ENCODE measurements around the gene NOVA1.

NOVA1 gene

DNA sequence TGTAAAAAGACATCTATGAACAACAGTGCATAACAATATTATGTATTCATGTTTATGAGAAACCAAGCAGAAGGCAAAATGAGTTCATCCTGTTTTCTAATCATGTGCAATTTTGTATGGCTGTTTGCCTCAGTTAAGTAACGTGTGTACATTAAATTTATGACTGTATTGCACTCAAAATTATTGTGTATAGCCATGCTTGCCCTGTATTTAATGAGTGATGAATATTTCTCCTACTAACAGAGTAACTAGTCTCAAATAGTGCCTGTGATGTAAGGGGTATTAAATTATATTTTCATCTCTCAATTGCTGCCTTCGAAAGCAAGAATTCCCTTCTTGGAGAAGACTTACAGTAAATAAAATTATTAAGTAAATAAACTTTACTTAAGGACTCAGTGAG is 154.2 kb downstream of the NOVA1 start:
- FAIRE-seq: no peak

DNA sequence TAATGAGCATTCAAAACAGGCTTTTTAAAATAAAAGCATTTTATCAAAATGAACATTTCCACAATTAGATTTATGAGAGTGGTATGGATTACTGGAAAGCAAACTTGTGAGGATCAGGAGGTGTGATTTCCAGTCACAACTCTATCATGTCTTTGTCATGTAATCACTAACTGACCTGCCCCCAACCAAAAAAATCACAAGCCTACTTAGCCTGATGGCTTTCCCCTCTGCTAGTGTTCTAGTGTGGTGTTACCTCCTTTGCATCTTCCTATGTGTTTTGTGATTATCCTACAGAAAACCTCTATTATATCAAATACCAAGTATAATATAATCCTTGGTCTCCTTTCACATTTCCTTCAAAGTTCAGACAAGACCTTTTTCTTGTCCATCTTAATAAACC is 168.6 kb downstream of the NOVA1 start:
- FAIRE-seq: no peak

DNA sequence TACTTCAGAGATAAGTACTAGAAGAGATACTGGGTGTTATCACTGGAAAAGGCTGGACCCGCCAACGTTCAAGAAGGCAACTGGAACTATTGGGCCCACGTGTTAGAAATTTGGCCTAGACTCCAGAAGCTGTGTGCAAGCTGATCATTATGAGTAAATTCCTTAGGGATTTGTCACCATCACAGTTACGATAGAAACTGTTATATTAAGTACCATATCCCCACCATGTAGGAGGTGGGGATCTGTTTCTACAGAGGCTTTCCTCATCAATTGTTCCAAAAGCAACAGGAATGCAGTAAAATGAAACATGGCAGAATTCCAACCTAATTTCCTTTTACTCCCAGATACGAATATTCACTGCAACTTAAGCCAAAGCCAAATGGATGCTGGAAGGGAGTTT is 170.7 kb downstream of the NOVA1 start:
- FAIRE-seq: no peak

DNA sequence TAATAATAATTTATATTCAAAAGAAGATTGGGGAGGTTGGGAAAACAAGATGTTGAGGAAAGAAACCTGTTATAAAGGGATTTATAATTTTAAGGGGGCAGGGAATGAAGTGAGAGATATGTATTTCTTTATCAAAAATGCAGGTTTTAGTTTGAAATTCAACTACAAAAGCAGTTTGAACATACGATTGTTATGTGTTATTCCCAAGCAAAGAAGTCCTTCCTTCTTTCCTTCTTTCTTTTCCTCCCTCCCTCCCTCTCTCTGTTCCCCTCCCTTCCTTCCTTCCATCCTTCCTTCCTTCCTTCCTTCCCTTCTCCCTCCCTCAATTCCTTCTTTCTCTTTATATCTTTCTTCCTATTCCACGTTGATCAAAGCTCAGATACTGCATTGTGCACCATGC is 173.3 kb downstream of the NOVA1 start:
- no peak for FAIRE-seq

DNA sequence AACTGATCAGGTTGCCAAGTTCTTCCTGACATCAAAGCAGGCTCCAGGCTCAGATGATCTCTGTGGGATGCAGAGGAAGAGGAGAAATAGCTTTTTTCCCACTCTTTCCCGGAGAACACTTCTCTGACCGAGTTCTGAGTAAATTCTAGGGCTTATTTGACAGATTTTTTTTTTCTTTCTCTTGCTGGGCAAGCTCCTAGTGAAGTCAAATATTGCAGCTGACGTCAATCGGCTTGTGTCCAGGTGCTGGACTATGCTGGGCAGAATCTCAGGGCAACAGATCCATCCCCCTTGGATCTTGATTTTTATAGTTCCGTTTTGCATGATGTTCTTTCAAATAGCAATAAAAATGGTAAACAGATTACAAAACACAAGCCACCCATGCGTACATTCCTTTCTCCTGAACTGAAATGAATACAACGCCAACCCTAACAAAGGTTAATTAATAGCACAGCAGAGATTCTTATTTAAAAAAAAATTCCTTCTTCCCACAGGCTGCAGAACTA is 182.2 kb downstream of the NOVA1 start:
- FAIRE-seq: no peak

DNA sequence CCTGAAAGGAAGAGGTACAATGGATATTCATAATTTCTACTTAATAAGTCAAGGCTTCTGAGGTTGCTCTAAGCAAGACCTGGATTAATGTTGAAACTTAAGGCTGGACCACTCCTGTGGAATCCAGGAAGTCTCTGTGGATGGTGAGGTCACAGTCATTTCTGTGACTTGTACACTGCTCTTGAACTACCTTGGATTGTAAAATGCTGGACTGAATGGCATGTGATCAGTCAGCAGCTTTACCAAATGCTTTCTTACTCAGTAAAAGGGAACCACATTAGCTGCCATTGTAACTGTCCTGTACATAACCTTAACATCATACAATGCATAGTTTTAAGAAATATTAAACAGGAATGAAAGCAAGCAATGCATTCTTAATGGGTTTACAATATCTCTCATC is 182.9 kb downstream of the NOVA1 start:
- no peak for FAIRE-seq

DNA sequence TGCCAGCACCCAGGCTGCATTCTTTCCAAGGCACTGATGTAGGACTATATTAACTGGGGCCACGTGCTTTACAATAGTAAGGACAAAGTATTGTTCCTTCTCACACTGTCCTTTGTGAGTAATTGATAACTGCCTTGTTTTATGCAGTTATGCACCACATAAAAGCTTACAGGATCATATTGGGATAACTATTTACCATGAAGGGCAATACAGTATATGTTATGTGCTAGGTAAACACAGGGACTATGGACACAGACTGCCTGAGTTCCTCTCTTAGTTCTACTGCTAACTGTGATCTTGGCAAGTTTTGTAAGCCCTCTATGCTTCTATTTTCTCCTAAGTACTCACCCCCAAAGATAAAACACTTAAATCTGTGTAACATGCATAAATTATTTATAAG is 183.7 kb downstream of the NOVA1 start:
- no peak for FAIRE-seq

DNA sequence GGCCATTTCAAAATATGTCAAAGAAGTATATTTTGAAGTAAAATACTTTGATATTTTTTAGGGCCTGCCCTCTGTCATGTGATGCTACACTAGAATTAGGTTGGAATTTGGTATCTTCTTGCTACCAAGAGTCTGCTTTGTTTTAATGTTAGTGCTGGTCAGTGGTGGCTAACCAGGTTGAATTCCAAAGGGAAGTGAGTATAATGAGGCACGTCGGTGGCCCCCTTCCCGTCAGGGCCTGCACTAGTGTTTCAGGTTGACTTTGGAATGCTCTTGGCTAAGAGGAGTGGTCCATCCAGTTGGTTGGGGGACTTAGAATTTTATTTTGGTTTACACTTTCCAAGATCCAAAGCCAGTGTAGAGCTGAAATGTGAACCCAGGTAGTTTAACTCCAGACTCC is 185.4 kb downstream of the NOVA1 start:
- no peak for FAIRE-seq

DNA sequence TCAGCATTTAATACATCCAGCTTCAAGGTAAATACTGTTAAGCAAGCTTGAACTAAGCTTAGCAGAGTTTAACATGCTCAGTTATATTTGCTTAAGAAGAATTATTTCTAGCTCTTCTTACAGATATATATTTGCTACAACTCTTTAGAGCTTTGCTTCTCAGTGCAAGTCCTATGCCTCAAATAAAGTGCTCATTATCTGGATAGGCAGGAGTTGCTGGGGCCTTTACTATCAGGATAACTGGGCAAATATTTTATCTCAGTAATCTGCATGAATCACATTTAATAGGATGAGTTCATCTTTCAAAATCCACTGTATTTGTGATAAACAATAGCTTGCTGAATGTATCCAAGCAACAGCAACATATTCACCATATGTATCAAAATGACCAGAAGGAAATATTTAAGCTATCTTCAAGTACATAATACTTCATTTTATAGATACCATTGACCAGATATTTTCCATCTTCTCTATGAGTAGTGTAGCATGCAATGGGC is 187.6 kb downstream of the NOVA1 start:
- no peak for FAIRE-seq

DNA sequence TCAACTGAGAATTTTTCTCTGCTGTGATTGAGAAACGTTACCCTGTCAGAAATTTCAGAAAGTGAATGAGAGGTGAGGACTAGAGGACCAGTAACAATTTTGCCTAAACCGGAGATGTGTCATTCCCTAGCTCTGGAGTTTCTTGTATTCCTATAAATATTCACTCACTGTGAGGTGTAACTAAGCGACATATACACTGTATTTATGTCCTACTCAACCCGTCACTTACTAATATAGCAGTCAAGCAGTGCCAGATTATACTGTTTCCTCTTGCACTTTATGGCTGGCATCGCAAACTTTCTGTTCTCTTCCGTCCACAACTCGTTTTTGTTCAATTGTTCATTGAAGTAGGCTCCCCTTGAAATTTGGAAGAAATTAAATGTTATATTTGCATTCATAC is 192.9 kb downstream of the NOVA1 start:
- FAIRE-seq: no peak

DNA sequence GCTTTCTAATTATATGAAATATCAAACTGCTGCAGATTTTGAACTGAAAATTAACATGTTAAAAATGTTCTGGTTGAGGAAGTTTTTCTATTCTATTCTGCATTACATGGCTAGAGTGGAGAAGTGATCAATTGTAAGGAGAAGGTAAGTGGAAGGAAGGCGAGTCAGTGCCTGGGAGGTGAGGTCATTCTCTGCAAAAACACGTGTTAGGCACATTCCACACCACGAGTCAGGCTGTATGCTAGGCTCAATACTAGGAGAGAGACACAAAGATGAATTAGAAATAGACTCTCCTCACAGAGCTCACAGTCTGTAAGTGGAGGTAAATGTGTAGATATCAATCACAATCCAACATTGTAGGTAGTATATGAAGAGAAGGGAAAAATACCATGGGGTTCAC is 194.1 kb downstream of the NOVA1 start:
- FAIRE-seq: no peak

DNA sequence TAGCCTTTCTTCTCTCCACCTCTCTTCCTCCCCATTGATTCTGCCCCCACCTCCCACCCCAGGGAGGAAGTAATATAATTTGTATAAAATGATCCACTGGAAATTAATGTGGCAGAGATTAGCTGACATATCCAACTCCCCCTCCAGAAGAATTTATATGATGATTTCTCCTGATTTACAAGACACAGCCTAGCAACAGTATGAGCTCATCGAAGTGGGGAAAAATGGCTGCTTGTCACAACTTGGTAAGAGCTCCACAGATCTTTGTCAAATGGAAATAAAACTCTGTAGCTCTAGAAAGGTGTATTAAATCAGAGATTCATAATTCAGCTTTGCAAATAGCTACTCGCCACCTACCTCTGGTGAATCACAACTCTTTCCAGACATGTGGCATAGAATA is 195.7 kb downstream of the NOVA1 start:
- no peak for FAIRE-seq

DNA sequence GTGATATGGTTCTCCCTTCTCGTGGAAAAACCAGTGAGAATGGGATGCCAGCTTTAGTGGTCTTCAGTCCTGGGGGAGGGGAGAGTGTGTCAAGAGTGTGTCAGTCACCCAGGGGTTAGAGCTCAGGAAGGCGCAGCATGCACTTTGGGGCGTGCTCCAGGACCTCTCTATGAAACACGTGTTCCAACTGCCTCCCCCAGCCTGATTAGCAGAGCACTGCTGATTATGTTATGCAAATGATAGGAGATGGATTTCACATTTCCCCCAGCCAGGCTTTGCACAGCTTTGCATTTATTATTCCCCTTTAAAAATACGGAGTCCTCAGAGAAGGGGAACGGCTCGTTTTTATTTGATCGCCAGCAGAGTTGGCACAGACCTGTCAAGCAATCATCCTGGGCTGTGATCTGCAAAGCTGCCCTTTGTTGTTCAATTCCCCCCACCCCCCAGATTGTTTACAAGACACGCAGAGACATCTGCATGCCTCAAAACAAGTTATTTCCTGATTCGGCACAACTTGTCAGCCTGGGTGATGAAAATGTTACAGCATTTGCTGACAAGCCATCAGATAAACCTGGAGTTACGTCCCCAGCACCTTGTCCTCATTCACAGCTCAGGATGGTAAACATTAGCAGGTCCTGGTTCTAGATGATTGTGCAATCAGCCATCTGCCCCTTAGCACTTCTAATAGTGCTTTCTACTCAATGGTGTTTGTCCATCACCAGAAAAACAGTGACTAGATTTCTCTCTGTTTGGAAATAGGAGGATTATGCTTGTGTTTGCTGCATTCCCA is 196.5 kb downstream of the NOVA1 start:
- no peak for FAIRE-seq

DNA sequence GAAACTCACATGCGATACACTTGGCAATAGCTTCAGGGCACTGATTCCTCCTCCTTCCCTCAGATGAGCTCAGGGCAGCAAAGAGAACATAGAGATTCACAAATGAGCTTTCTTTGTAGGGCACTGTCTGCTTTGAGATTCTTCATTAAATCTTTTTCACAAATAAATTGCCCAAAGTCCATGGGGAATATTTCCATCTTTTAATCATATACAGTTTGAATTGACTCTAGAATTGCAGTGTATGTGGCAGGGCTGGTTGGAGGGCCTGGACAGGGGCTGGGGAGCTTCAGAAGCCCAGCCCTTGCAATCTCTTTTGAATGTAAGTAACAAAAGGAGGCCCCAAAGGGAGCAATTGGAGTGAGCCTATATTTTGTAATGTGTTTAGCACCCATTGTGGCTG is 197.5 kb downstream of the NOVA1 start:
- FAIRE-seq: no peak

DNA sequence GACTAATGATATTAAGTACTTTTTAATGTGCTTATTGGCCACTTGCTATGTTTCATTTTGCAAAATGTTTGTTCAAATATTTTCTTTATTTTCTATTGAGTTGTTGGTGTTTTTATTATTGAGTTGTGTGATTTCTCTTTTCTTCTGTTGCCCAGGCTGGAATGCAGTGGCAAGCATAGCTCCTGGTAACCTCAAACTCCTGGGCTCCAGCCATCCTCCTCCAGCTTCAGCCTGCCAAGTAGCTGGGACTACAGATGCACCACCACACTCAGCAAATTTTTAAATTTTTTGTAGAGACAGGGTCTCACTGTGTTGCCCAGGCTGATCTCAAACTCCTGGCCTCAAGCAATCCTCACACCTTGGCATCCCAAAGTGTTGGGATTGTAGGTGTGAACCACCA is 199.2 kb downstream of the NOVA1 start:
- no peak for FAIRE-seq

Data from colon (tissue), 2 donors.